ENCODE measurements around the gene G6PC1. TPM values are rescaled to one million over a fixed set of nuclear protein-coding genes. Genes with fewer than 3 reads are reported as not detected.

Gene G6PC1
- total and polyA plus RNA-seq, 2 of the 13 experiments (the other 11 are each of a cell fraction or from before 2014, with no cell fraction given): 1.7 to 37.9 TPM

DNA sequence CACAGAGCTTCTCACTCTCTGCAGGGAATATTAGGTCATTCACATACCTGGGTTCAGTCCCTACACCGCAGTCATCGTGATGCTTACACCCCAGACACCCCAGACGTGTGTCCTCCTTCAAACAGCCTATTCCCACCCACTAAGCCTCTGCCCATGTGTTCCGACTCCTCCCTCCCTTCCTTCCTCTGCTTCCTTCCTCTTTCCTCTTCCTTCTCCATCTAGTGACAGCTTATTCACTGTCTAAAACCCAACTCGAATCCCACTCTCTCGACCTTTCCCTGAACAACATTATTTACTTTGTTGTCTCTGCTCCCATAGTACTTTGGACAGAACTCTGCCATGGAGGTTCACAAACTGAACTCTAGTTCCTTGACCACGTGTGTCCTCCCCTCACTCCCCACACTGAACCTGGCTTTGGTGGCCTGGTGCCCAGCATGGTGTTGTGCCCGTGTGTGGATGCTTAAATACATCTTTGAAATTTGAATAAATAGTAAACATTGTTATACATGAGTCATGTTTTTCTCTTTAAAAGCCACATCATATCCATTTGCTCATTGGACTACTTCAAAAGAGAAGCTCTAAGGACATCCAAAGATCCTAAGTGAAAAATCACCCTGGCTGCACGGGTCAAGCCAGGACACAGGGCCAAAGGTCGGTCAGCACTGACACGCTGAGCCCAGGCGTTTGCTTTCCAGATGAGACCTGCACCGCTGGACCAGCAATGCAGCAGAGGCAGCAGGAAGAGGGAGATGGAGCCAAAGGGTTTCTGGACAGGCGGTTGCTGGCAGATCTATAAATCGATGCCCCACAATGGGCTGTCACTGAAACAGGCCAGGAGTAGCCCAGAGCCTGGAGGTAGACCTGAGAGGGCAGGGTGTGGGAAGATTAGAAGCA, 14.1 kb upstream of the G6PC1 start (continued):
- TF ChIP-seq TSC22D2 (CRISPR knock-in tag; IDR thresholded peaks at IDR 0.05; ENCODE audit: borderline replicate concordance) (0 out of 2 replicates have a peak, but pooled peaks have one; percentile 63), ZNF557 (CRISPR knock-in tag; IDR thresholded peaks at IDR 0.05) (0 out of 2 replicates have a peak, but pooled peaks have one; percentile 59), MIXL1 (CRISPR knock-in tag; IDR thresholded peaks at IDR 0.05) (peak; percentile 70), ZBTB43 (CRISPR knock-in tag; conservative IDR thresholded peaks at IDR 0.05) (peak; percentile 76), HNRNPL (IDR thresholded peaks at IDR 0.05; ENCODE audit: low read depth, low read length) (no peak), CBX2 (IDR thresholded peaks at IDR 0.05; ENCODE audit: low read depth, low read length) (no peak), CBX2 (CRISPR knock-in tag; IDR thresholded peaks at IDR 0.05; ENCODE audit: low read depth) (0 out of 2 replicates have a peak, but pooled peaks have one; percentile 66), POGK (CRISPR knock-in tag; conservative IDR thresholded peaks at IDR 0.05) (peak; percentile 81; the same call in 1 of the 2 replicates), ZNF567 (CRISPR knock-in tag; IDR thresholded peaks at IDR 0.05; ENCODE audit: borderline replicate concordance) (peak; percentile 80; the same call in 1 of the 2 replicates), TERF1 (CRISPR knock-in tag; IDR thresholded peaks at IDR 0.05) (no peak), SP1 (IDR thresholded peaks at IDR 0.05) (no peak), SP1 (CRISPR knock-in tag; IDR thresholded peaks at IDR 0.05) (no peak), ZNF724P (CRISPR knock-in tag; IDR thresholded peaks at IDR 0.05; ENCODE audit: borderline replicate concordance) (no peak; the same call in 1 of the 2 replicates), FOXO4 (CRISPR knock-in tag; conservative IDR thresholded peaks at IDR 0.05) (no peak), ZSCAN22 (CRISPR knock-in tag; IDR thresholded peaks at IDR 0.05) (no peak), CCDC6 (CRISPR knock-in tag; IDR thresholded peaks at IDR 0.05) (0 out of 2 replicates have a peak, but pooled peaks have one; percentile 61)

Measured in HepG2 (cell line).